Lung (tissue), 12 donors: ENCODE results near the gene OTUD3. TPM values are rescaled to one million over a fixed set of nuclear protein-coding genes. Genes with fewer than 3 reads are reported as not detected.

Experiments
- ATAC-seq: fragments of 200-7000 bp; cut with Tn5 transposase; one replicate; pipeline ENCODE4 v1.9.1; 2020; ENCODE audit warnings: moderate number of reproducible peaks; ENCODE audit not compliant: insufficient read depth, low FRiP score
- DNase-seq, 3 donors: peaks; one replicate each; pipeline ENCODE4 v3.0.0-alpha.2; 2013 to 2017
- H3K27ac ChIP-seq, 2 donors: one replicate each; pipeline ENCODE4 v1.5.1; 2013; ENCODE audit warnings: mild to moderate bottlenecking in 2 of 2, moderate library complexity in 2 of 2, control low read depth in 1 of 2, inconsistent platforms in 1 of 2, low read depth in 1 of 2, low read length in 1 of 2
- H3K27me3 ChIP-seq, 3 donors: one replicate each; pipeline ENCODE4 v1.5.1; 2013; ENCODE audit warnings: low read length in 2 of 3; ENCODE audit not compliant: control insufficient read depth in 3 of 3, insufficient read depth in 3 of 3
- H3K36me3 ChIP-seq, 4 donors: one replicate each; pipeline ENCODE4 v1.5.1; 2013; ENCODE audit warnings: low read length in 4 of 4, mild to moderate bottlenecking in 1 of 4, moderate library complexity in 1 of 4; ENCODE audit not compliant: control insufficient read depth in 4 of 4, insufficient read depth in 4 of 4
- H3K4me1 ChIP-seq, 5 donors: one replicate each; pipeline ENCODE4 v1.5.1; 2013; ENCODE audit warnings: low read length in 5 of 5, mild to moderate bottlenecking in 2 of 5, moderate library complexity in 1 of 5; ENCODE audit not compliant: control insufficient read depth in 5 of 5, insufficient read depth in 5 of 5
- H3K4me3 ChIP-seq: one replicate; pipeline ENCODE4 v1.5.1; 2013; ENCODE audit warnings: mild to moderate bottlenecking, control low read depth, moderate library complexity
- H3K9ac ChIP-seq, 2 donors: one replicate each; pipeline ENCODE4 v1.5.1; 2013; ENCODE audit warnings: low read length in 2 of 2, control low read depth in 1 of 2; ENCODE audit not compliant: insufficient read depth in 1 of 2
- H3K9me3 ChIP-seq, 4 donors: one replicate each; pipeline ENCODE4 v1.5.1; 2013; ENCODE audit warnings: low read length in 3 of 4, mild to moderate bottlenecking in 1 of 4, moderate library complexity in 1 of 4; ENCODE audit not compliant: control insufficient read depth in 4 of 4, insufficient read depth in 3 of 4
- WGBS, 2 donors: extraction: QIAGEN DNeasy Blood & Tissue Kit; methylation state at CpG; one replicate each; pipeline ENCODE4 v1.1.7; 2013; 5-methylcytosine and 5-hydroxymethylcytosine counted together
- polyA plus RNA-seq, 2 donors: library from polyadenylated mRNA; stranded (reverse); fragments of 200-250 nt; gene quantifications; one replicate each; pipeline ENCODE4 v1.2.1, GENCODE V29; 2013
- total RNA-seq, 2 donors: library from RNA; depleted of rRNA in 1 of 2; stranded (reverse); fragments of >200 nt in 1 of 2; gene quantifications; one replicate each; pipeline ENCODE4 v1.2.1, GENCODE V29; 2014 to 2021
- TF ChIP-seq, protein P1 (sequence below): IDR thresholded peaks from 2 replicates; pipeline ENCODE4 v1.5.1; 2012; ENCODE audit warnings: mild to moderate bottlenecking; ENCODE audit errors: control extremely low read depth, extremely low read depth
- donor health status: control.
- donor health status: control.
- donor health status: Bipolar disorder and iron deficiency.
- donor health status: healthy.
- donor health status: DM: yes; HTN: yes; CAD: no.

Gene OTUD3
- total and polyA plus RNA-seq, 4 donors: 1.7 to 8.6 (median 6.7) TPM

DNA sequence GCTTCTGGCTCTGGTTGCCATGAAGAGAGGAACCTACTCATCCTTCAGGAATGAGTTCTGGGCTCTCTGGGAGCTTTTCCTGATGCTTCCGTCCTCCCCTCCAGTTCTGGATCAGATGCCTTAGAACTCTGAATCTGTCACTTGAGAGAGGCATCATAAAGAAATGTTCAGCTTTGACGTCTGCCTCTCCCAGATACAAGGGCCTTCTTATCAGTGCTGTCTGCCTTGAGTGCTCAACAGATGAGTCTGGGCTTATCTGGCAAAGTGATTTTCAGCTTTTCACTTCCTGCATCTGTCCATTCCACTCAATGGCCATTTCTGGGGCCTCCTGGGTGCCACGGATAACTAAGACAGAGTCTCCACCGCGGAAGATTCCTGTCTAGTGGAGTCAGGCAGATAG lies 12.3 kb upstream of the OTUD3 start:
- no peaks in the 10 kb centered on the region for H3K4me1 ChIP-seq
- ATAC-seq (no peak), DNase-seq (no peak)
- TF ChIP-seq, protein P1, sequence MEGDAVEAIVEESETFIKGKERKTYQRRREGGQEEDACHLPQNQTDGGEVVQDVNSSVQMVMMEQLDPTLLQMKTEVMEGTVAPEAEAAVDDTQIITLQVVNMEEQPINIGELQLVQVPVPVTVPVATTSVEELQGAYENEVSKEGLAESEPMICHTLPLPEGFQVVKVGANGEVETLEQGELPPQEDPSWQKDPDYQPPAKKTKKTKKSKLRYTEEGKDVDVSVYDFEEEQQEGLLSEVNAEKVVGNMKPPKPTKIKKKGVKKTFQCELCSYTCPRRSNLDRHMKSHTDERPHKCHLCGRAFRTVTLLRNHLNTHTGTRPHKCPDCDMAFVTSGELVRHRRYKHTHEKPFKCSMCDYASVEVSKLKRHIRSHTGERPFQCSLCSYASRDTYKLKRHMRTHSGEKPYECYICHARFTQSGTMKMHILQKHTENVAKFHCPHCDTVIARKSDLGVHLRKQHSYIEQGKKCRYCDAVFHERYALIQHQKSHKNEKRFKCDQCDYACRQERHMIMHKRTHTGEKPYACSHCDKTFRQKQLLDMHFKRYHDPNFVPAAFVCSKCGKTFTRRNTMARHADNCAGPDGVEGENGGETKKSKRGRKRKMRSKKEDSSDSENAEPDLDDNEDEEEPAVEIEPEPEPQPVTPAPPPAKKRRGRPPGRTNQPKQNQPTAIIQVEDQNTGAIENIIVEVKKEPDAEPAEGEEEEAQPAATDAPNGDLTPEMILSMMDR: no peak
- H3K9ac ChIP-seq: no peak overlapping the region
- peaks cover 0 to 4% (median 2%) of the 10 kb centered on the region in 4 donors for H3K9me3 ChIP-seq
- no peak overlapping the region for H3K4me3 ChIP-seq
- WGBS, 2 donors: 55 to 70% methylated on average over 5 of the region's 5 CpGs
- no peaks in the 10 kb centered on the region for H3K36me3 ChIP-seq
- H3K27me3 ChIP-seq: no peaks in the 10 kb centered on the region
- H3K27ac ChIP-seq: no peak overlapping the region

DNA sequence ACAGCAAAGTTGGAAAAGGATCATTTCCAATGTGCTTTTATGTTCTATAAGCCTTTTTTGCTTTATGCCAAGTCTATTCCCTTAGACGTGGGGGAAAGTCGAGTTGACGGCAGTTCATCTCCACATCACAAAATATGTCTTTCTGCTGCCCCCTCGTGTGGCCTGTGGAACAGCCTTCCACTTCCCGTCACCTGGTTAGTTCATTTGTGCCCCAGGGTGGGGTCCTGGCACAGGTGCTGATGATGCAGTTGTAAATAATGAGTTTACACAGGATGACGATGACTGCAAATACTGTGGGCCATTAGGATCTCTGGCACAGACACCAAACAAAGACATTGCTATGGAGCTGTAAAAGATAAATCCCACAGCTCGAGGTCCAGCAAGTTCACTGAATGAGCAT lies 10.0 kb upstream of the OTUD3 start:
- DNase-seq: no peak
- TF ChIP-seq, protein P1: no peak
- 56 to 74% methylated on average over 7 of the region's 7 CpGs for WGBS, 2 donors
- Histone ChIP-seq H3K9me3 (peaks cover 0 to 2% (median 0%) of the 10 kb centered on the region in 4 donors), H3K27ac (no peak overlapping the region), H3K4me3 (no peak overlapping the region), H3K27me3 (no peaks in the 10 kb centered on the region), H3K9ac (no peak overlapping the region), H3K4me1 (no peaks in the 10 kb centered on the region), H3K36me3 (no peaks in the 10 kb centered on the region)
- no peak for ATAC-seq

DNA sequence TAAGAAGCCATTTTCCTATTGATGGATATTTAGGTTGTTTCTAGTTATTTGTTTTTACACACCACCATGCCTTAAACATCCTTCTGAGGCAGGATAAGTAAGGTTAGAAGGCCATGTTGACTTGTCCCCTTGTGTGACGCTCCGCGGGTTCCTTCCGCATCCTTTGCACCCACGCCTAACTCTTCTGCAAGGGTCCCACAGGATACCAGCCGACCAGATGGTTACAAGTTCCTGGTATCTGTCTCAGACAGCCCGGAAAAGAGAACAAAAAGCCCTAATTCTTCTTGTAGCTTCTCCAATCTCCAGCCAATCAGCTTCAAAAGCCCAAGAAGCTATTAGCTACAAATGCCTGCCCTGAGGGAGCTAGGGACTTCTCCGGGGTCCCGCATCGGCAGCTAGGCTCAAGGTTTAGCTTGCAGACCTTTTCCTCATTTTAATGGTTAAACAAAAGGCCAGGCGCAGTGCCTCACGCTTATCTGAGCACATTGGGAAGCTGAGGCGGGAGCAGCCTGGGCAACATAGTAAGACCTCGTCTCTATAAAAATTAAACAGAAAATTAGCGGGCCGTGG lies 4.9 kb upstream of the OTUD3 start:
- Histone ChIP-seq H3K9me3 (peaks cover 0 to 2% (median 0%) of the 10 kb centered on the region in 4 donors), H3K36me3 (no peaks in the 10 kb centered on the region), H3K27me3 (no peaks in the 10 kb centered on the region), H3K9ac (no peak overlapping the region), H3K4me3 (no peak overlapping the region), H3K4me1 (peaks cover 0 to 3% (median 0%) of the 10 kb centered on the region in 5 donors), H3K27ac (no peak overlapping the region)
- DNase-seq (no peak), ATAC-seq (no peak)
- WGBS, 2 donors: 81 to 83% methylated on average over 16 of the region's 16 CpGs
- TF ChIP-seq, protein P1: no peak
